ENCODE data around the gene PPARGC1A. TPM values are rescaled to one million over a fixed set of nuclear protein-coding genes. Genes with fewer than 3 reads are reported as not detected.

PPARGC1A gene
- total RNA-seq, 1 experiment from 2014 or later: 0.12 TPM

DNA sequence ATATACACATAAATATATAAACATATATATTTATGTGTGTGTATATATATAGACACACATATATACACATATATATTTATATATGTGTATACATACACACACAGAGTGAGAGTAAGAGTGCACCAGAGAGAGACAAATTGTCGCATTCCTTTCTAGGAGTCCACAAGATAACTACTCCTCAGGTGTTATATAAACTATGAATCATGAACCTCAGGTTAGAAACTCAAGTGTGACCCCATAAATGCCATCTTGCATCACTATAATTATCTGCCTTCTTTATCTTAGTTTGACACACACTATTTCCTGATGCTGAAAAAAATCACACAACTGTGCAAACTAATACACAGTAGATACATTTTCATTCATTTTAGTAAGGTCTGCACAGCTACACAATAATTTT is 135.2 kb downstream of the PPARGC1A start:
- Mint-ChIP-seq H3K27me3 (ENCODE audit: insufficient read depth, unreplicated experiment) (no peaks in the 10 kb centered on the region), H3K4me1 (ENCODE audit: insufficient read depth, unreplicated experiment) (no peaks in the 10 kb centered on the region), H3K4me3 (ENCODE audit: unreplicated experiment) (no peak overlapping the region), H3K27ac (ENCODE audit: low read depth, unreplicated experiment) (no peak overlapping the region), H3K36me3 (ENCODE audit: insufficient read depth, unreplicated experiment) (no peaks in the 10 kb centered on the region), H3K9me3 (ENCODE audit: unreplicated experiment) (no peaks in the 10 kb centered on the region)
- POLR2A ChIA-PET: no interaction called here
- no TSS peak for BruUV-seq (replicated peaks)
- CTCF ChIA-PET: no interaction called here
- TF ChIP-seq, protein P1, sequence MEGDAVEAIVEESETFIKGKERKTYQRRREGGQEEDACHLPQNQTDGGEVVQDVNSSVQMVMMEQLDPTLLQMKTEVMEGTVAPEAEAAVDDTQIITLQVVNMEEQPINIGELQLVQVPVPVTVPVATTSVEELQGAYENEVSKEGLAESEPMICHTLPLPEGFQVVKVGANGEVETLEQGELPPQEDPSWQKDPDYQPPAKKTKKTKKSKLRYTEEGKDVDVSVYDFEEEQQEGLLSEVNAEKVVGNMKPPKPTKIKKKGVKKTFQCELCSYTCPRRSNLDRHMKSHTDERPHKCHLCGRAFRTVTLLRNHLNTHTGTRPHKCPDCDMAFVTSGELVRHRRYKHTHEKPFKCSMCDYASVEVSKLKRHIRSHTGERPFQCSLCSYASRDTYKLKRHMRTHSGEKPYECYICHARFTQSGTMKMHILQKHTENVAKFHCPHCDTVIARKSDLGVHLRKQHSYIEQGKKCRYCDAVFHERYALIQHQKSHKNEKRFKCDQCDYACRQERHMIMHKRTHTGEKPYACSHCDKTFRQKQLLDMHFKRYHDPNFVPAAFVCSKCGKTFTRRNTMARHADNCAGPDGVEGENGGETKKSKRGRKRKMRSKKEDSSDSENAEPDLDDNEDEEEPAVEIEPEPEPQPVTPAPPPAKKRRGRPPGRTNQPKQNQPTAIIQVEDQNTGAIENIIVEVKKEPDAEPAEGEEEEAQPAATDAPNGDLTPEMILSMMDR (IDR thresholded peaks at IDR 0.05; ENCODE audit: unreplicated experiment): no peak
- no peak for DNase-seq (ENCODE audit: unreplicated experiment)
- intact Hi-C loops (cut with micrococcal nuclease): no loop called here

DNA sequence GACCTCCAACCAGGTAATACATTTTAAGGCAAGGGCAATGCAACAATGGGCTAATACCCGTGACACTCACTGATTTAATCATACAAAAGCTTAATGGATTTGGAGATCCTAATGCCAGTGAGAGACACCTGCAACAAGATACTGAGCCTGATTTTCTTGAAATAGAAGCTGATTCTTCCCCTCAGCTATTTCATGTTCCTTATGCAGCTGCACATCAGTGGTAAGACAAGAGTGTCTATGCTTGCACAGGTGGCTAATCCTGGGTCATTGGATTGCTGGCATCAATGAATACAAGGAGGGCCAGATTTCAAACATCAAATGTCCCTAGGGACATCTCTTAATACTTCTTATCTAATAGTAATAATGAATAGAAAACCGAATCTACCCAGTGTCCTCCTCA is 139.7 kb downstream of the PPARGC1A start:
- intact Hi-C loops (cut with micrococcal nuclease): no loop called here
- H3K27me3 Mint-ChIP-seq (ENCODE audit: insufficient read depth, unreplicated experiment): no peaks in the 10 kb centered on the region
- no peaks in the 10 kb centered on the region for H3K4me1 Mint-ChIP-seq (ENCODE audit: insufficient read depth, unreplicated experiment)
- no peaks in the 10 kb centered on the region for H3K36me3 Mint-ChIP-seq (ENCODE audit: insufficient read depth, unreplicated experiment)
- no TSS peak for BruUV-seq (replicated peaks)
- no peak overlapping the region for H3K4me3 Mint-ChIP-seq (ENCODE audit: unreplicated experiment)
- POLR2A ChIA-PET: no interaction called here
- no peak overlapping the region for H3K27ac Mint-ChIP-seq (ENCODE audit: low read depth, unreplicated experiment)
- no peaks in the 10 kb centered on the region for H3K9me3 Mint-ChIP-seq (ENCODE audit: unreplicated experiment)
- CTCF ChIA-PET: interaction anchor here (0.7 kb wide), 1 partner anchor 15 kb away, joined by 3 read pairs; no protein-coding TSS in a partner anchor
- TF ChIP-seq, protein P1 (IDR thresholded peaks at IDR 0.05; ENCODE audit: unreplicated experiment): no peak
- no peak for DNase-seq (ENCODE audit: unreplicated experiment)

DNA sequence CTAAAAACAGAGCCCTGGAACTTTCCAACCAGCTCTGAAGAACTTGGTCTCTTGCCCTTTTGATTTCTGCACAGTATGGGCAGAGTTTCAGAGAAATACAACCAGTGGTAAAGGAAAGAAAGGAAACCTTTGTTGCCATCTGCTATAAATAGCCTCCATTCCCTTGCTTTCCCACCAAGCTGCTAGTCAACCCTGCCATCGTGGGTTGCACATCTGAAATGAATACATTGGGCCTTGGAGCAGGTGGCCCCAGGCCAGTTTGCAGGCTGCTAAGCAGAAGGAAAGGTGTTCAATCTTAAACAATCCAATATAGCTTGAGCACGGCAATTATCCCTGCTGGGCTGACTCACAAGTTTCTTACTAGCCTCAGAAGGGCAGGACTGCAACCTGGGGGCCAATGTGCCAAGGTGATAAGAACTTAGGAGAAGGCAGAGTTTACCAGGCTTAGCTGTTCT is 142.5 kb downstream of the PPARGC1A start:
- POLR2A ChIA-PET: no interaction called here
- CTCF ChIA-PET: interaction anchor here (0.6 to 1.6 kb wide), 3 partner anchors 10 to 617 kb away, joined by 3 to 6 read pairs (median 3); no protein-coding TSS in a partner anchor
- intact Hi-C loops (cut with micrococcal nuclease): no loop called here
- DNase-seq (ENCODE audit: unreplicated experiment): no peak
- Mint-ChIP-seq H3K27ac (ENCODE audit: low read depth, unreplicated experiment) (no peak overlapping the region), H3K4me1 (ENCODE audit: insufficient read depth, unreplicated experiment) (no peaks in the 10 kb centered on the region), H3K36me3 (ENCODE audit: insufficient read depth, unreplicated experiment) (no peaks in the 10 kb centered on the region), H3K9me3 (ENCODE audit: unreplicated experiment) (no peaks in the 10 kb centered on the region), H3K4me3 (ENCODE audit: unreplicated experiment) (no peak overlapping the region), H3K27me3 (ENCODE audit: insufficient read depth, unreplicated experiment) (no peaks in the 10 kb centered on the region)
- TF ChIP-seq, protein P1 (IDR thresholded peaks at IDR 0.05; ENCODE audit: unreplicated experiment): no peak
- BruUV-seq (replicated peaks): no TSS peak

DNA sequence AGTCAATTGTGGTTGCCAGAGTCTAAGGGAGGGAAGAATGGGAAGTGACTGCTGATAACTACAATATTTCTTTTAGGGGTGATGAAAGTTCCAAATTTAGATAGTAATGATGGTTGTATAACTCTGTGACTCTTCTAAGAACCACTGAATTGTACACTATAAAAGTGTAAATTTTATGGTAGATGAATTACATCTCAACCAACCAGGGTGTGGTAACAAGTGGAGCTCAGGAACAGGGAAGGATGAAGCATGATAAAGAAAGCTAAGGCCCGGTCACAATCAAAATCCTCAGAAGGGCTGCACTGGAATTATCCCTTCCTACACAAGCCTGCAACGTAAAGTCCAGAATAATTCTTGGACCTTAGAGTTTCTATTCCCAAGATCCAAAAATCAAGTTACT is 143.2 kb downstream of the PPARGC1A start:
- BruUV-seq (replicated peaks): no TSS peak
- ChIA-PET POLR2A (no interaction called here), CTCF (no interaction called here)
- TF ChIP-seq, protein P1 (IDR thresholded peaks at IDR 0.05; ENCODE audit: unreplicated experiment): no peak
- H3K9me3 Mint-ChIP-seq (ENCODE audit: unreplicated experiment): no peaks in the 10 kb centered on the region
- H3K4me3 Mint-ChIP-seq (ENCODE audit: unreplicated experiment): no peak overlapping the region
- no peak for DNase-seq (ENCODE audit: unreplicated experiment)
- intact Hi-C loops (cut with micrococcal nuclease): no loop called here
- no peaks in the 10 kb centered on the region for H3K4me1 Mint-ChIP-seq (ENCODE audit: insufficient read depth, unreplicated experiment)
- no peaks in the 10 kb centered on the region for H3K27me3 Mint-ChIP-seq (ENCODE audit: insufficient read depth, unreplicated experiment)
- no peaks in the 10 kb centered on the region for H3K36me3 Mint-ChIP-seq (ENCODE audit: insufficient read depth, unreplicated experiment)
- H3K27ac Mint-ChIP-seq (ENCODE audit: low read depth, unreplicated experiment): no peak overlapping the region
